Astrocyte (in vitro differentiated cells and primary cell): Measurements from ENCODE around the gene NTN4. TPM values are rescaled to one million over a fixed set of nuclear protein-coding genes. Genes with fewer than 3 reads are reported as not detected.

Experiments used
- DNase-seq: peaks from one replicate; pipeline ENCODE4 v3.0.0-alpha.2; 2010; ENCODE audit warnings: low read depth
- FAIRE-seq: peaks from 2 replicates; lab custom pipeline; 2011; peaks lifted over from hg19 to GRCh38; lab: Jason Lieb, UNC
- H2AFZ ChIP-seq: 2 replicates; pipeline ENCODE4 v1.6.0; 2012; ENCODE audit warnings: low read depth, low read length, inconsistent platforms
- H3K27ac ChIP-seq: 2 replicates; pipeline ENCODE4 v1.5.1; 2011; ENCODE audit warnings: low read depth, low read length, inconsistent platforms
- H3K27me3 ChIP-seq: 2 replicates; pipeline ENCODE4 v1.6.0; 2011; ENCODE audit warnings: low read length, inconsistent platforms; ENCODE audit not compliant: insufficient read depth
- H3K36me3 ChIP-seq: 2 replicates; pipeline ENCODE4 v1.5.1; 2011; ENCODE audit warnings: low read length, inconsistent platforms; ENCODE audit not compliant: insufficient read depth
- H3K4me1 ChIP-seq: 2 replicates; pipeline ENCODE4 v1.5.1; 2011; ENCODE audit warnings: low read length, inconsistent platforms; ENCODE audit not compliant: insufficient read depth
- H3K4me2 ChIP-seq: 2 replicates; pipeline ENCODE4 v1.6.0; 2012; ENCODE audit warnings: low read length, inconsistent platforms
- H3K4me3 ChIP-seq: 2 replicates; pipeline ENCODE4 v1.5.1; 2011; ENCODE audit warnings: low read depth, mild to moderate bottlenecking, low read length, inconsistent platforms; ENCODE audit not compliant: insufficient read depth
- H3K79me2 ChIP-seq: 2 replicates; pipeline ENCODE4 v1.6.0; 2012; ENCODE audit warnings: mild to moderate bottlenecking, low read length, inconsistent platforms; ENCODE audit not compliant: insufficient read depth
- H3K9ac ChIP-seq: 2 replicates; pipeline ENCODE4 v1.6.0; 2012; ENCODE audit warnings: mild to moderate bottlenecking, low read length, inconsistent platforms
- H3K9me3 ChIP-seq: 2 replicates; pipeline ENCODE4 v1.5.1; 2012; ENCODE audit warnings: low read depth, mild to moderate bottlenecking, low read length, inconsistent platforms; ENCODE audit not compliant: insufficient read depth
- H4K20me1 ChIP-seq: 2 replicates; pipeline ENCODE4 v1.6.0; 2012; ENCODE audit warnings: low read length, inconsistent platforms; ENCODE audit not compliant: insufficient read depth
- H3K27ac Mint-ChIP-seq: one replicate; pipeline ENCODE4 v1.8.0; 2021; ENCODE audit warnings: mild to moderate bottlenecking, mixed read lengths; ENCODE audit not compliant: unreplicated experiment
- H3K27me3 Mint-ChIP-seq: one replicate; pipeline ENCODE4 v1.8.0; 2021; ENCODE audit warnings: low read depth, mixed read lengths; ENCODE audit not compliant: unreplicated experiment
- H3K36me3 Mint-ChIP-seq: one replicate; pipeline ENCODE4 v1.8.0; 2021; ENCODE audit warnings: low read depth, mixed read lengths; ENCODE audit not compliant: unreplicated experiment
- H3K4me1 Mint-ChIP-seq: one replicate; pipeline ENCODE4 v1.8.0; 2021; ENCODE audit warnings: low read depth, mixed read lengths; ENCODE audit not compliant: unreplicated experiment
- H3K4me3 Mint-ChIP-seq: one replicate; pipeline ENCODE4 v1.8.0; 2021; ENCODE audit warnings: mild to moderate bottlenecking, moderate library complexity, mixed read lengths; ENCODE audit not compliant: unreplicated experiment
- H3K9me3 Mint-ChIP-seq: one replicate; pipeline ENCODE4 v1.8.0; 2021; ENCODE audit warnings: mild to moderate bottlenecking, mixed read lengths; ENCODE audit not compliant: unreplicated experiment
- CTCF ChIP-seq: IDR thresholded peaks from 2 replicates; pipeline ENCODE4 v1.5.1; 2011; ENCODE audit warnings: low read depth, mild to moderate bottlenecking, inconsistent platforms, low read length, moderate library complexity; ENCODE audit not compliant: insufficient read depth
- EZH2 ChIP-seq: IDR thresholded peaks from 2 replicates; pipeline ENCODE4 v1.6.1; 2012; ENCODE audit warnings: mild to moderate bottlenecking, low read length, inconsistent platforms; ENCODE audit not compliant: insufficient read depth
- total RNA-seq: library from RNA; stranded (reverse); gene quantifications from 2 replicates; pipeline ENCODE4 v1.2.1, GENCODE V29; 2021

The NTN4 gene
- total RNA-seq, 1 donor from 2014 or later = 28.9 TPM

GRCh38 chr12:95690861-95691635, 99.5 kb downstream of the NTN4 start:
- Histone ChIP-seq H3K4me3 (no peak overlapping the region), H4K20me1 (no peaks in the 10 kb centered on the region), H3K9ac (no peak overlapping the region), H3K27me3 (no peaks in the 10 kb centered on the region), H3K4me1 (no peaks in the 10 kb centered on the region), H3K27ac (no peak overlapping the region), H3K36me3 (no peaks in the 10 kb centered on the region), H3K79me2 (no peaks in the 10 kb centered on the region), H2AFZ (no peak overlapping the region), H3K4me2 (no peak overlapping the region), H3K9me3 (no peaks in the 10 kb centered on the region)
- TF ChIP-seq EZH2 (no peak), CTCF (no peak)
- Mint-ChIP-seq H3K9me3 (peaks cover 4% of the 10 kb centered on the region), H3K27ac (no peak overlapping the region), H3K4me3 (no peak overlapping the region), H3K27me3 (no peaks in the 10 kb centered on the region), H3K36me3 (no peaks in the 10 kb centered on the region), H3K4me1 (no peaks in the 10 kb centered on the region)
- FAIRE-seq (no peak), DNase-seq (no peak)

DNA sequence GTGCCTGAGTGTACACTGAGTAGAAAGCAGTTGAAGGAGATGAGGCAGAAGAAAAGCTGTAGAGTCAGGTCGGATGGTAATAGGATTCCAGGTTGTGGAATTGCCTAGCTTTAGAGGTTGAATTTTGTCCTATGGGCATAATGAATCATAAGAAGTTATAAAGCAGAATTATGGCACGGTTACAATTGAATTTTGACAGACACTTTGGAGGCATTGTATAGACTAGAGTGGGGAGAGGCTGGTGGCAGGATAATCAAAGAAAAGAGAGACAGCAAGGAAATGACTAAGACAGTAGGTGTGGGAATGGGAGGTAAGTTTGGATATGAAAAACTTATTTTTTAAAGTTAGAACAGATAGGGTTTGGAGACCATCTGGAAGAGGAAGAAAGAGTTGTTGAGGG, 102.6 kb downstream of the NTN4 start:
- FAIRE-seq = no peak
- no peak overlapping the region for H3K4me3 Mint-ChIP-seq
- H3K79me2 ChIP-seq = no peaks in the 10 kb centered on the region
- no peaks in the 10 kb centered on the region for H3K27me3 Mint-ChIP-seq
- no peaks in the 10 kb centered on the region for H3K4me1 Mint-ChIP-seq
- H3K27ac ChIP-seq = no peak overlapping the region
- no peak for DNase-seq
- H3K4me1 ChIP-seq = no peaks in the 10 kb centered on the region
- no peak overlapping the region for H3K9ac ChIP-seq
- H3K4me2 ChIP-seq = no peak overlapping the region
- no peak overlapping the region for H3K4me3 ChIP-seq
- no peaks in the 10 kb centered on the region for H3K9me3 ChIP-seq
- peaks cover 4% of the 10 kb centered on the region for H3K9me3 Mint-ChIP-seq
- no peak overlapping the region for H3K27ac Mint-ChIP-seq
- no peak overlapping the region for H2AFZ ChIP-seq
- TF ChIP-seq CTCF = no peak
- no peak for TF ChIP-seq EZH2
- no peaks in the 10 kb centered on the region for H4K20me1 ChIP-seq
- no peaks in the 10 kb centered on the region for H3K36me3 ChIP-seq
- no peaks in the 10 kb centered on the region for H3K27me3 ChIP-seq
- H3K36me3 Mint-ChIP-seq = peaks cover 3% of the 10 kb centered on the region

- H3K27ac Mint-ChIP-seq = no peak overlapping the region
Measured at GRCh38 chr12:95683418-95683817, 107.1 kb downstream of the NTN4 start.

More at GRCh38 chr12:95683418-95683817, 107.1 kb downstream of the NTN4 start:
- Histone ChIP-seq H3K36me3 (no peaks in the 10 kb centered on the region), H3K79me2 (no peaks in the 10 kb centered on the region), H2AFZ (no peak overlapping the region), H3K4me3 (no peak overlapping the region), H3K27ac (no peak overlapping the region), H3K9me3 (no peaks in the 10 kb centered on the region), H3K4me1 (no peaks in the 10 kb centered on the region), H3K4me2 (no peak overlapping the region), H3K9ac (no peak overlapping the region), H3K27me3 (no peaks in the 10 kb centered on the region), H4K20me1 (no peaks in the 10 kb centered on the region)
- DNase-seq (no peak), FAIRE-seq (no peak)
- Mint-ChIP-seq H3K4me3 (no peak overlapping the region), H3K36me3 (peaks cover 12% of the 10 kb centered on the region), H3K27me3 (no peaks in the 10 kb centered on the region), H3K9me3 (no peaks in the 10 kb centered on the region), H3K4me1 (no peaks in the 10 kb centered on the region)
- no peak for TF ChIP-seq EZH2
- TF ChIP-seq CTCF = no peak
